Colon (tissue), 2 donors: ENCODE measurements around the gene CTNNA1.

Source experiments
- FAIRE-seq: peaks from 2 replicates; lab custom pipeline; 2012; peaks lifted over from hg19 to GRCh38; lab: Jason Lieb, UNC
- donor health status: control.
- donor health status: control.

Gene CTNNA1

GRCh38 chr5:138966236-138966985, 213.2 kb downstream of the CTNNA1 start:
- FAIRE-seq, result no peak

- no peak for FAIRE-seq
These were observed 214.7 kb downstream of the CTNNA1 start for GRCh38 chr5:138967791-138968448.

GRCh38 chr5:138968601-138969000, 215.4 kb downstream of the CTNNA1 start:
- FAIRE-seq, result no peak

GRCh38 chr5:138969323-138970002, 216.2 kb downstream of the CTNNA1 start:
- no peak for FAIRE-seq

GRCh38 chr5:138972230-138972629, 219.0 kb downstream of the CTNNA1 start:
- no peak for FAIRE-seq

- FAIRE-seq, result no peak
These were observed 219.6 kb downstream of the CTNNA1 start for GRCh38 chr5:138972836-138973235.

- no peak for FAIRE-seq
These were observed 221.2 kb downstream of the CTNNA1 start for GRCh38 chr5:138974227-138975063.

GRCh38 chr5:138975098-138975847, 222.0 kb downstream of the CTNNA1 start:
- no peak for FAIRE-seq

- FAIRE-seq, result no peak
These were observed 224.9 kb downstream of the CTNNA1 start for GRCh38 chr5:138978080-138978479.

- no peak for FAIRE-seq
These were observed 225.4 kb downstream of the CTNNA1 start for GRCh38 chr5:138978581-138978980.

- FAIRE-seq, result no peak
These were observed 226.6 kb downstream of the CTNNA1 start for GRCh38 chr5:138979684-138980280.

- FAIRE-seq, result no peak
These were observed 227.2 kb downstream of the CTNNA1 start for GRCh38 chr5:138980441-138980840.

GRCh38 chr5:138981131-138981530, 227.9 kb downstream of the CTNNA1 start:
- FAIRE-seq, result no peak

- no peak for FAIRE-seq
These were observed 228.4 kb downstream of the CTNNA1 start for GRCh38 chr5:138981586-138981985.

GRCh38 chr5:138983984-138984383, 230.8 kb downstream of the CTNNA1 start:
- FAIRE-seq, result no peak
